Measurements from ENCODE around the gene TIGD6. TPM values are rescaled to one million over a fixed set of nuclear protein-coding genes. Genes with fewer than 3 reads are reported as not detected.
A peak's percentile ranks its signal among the peaks of the same experiment; 100 is the strongest.

Gene TIGD6
- total and polyA plus RNA-seq, 2 of the 4 experiments (the other 2 are of a cell fraction) = 5.8 to 6.6 TPM

- Histone ChIP-seq H4K8ac (ENCODE audit: low read depth in 2 of 2, low read length in 2 of 2) (peak overlapping the region in 1 of 2 experiments; percentile 93; a peak in 2 of 4 replicates), H3K9me3 (ENCODE audit: control insufficient read depth, insufficient read depth, low read length) (no peaks in the 10 kb centered on the region), H3K9me1 (ENCODE audit: insufficient read depth, low read length) (peaks cover 10% of the 10 kb centered on the region), H3K79me1 (ENCODE audit: low read depth in 1 of 2, low read length in 2 of 2) (peaks cover 22 to 67% of the 10 kb centered on the region in 2 experiments), H2AK5ac (ENCODE audit: low read depth, low read length) (peak overlapping the region; percentile 59; the same call in 1 of the 2 replicates), H4K5ac (ENCODE audit: low read depth, low read length) (peak overlapping the region; percentile 3; the same call in 1 of the 2 replicates), H3K4me3 (ENCODE audit: insufficient read depth, low read depth, low read length) (peak overlapping the region; percentile 62), H2AK9ac (replicated peaks; ENCODE audit: low read depth, low read length, poor library complexity) (no peak overlapping the region), H3K27me3 (ENCODE audit: control insufficient read depth, insufficient read depth, low read length) (no peaks in the 10 kb centered on the region), H2BK20ac (ENCODE audit: low read depth, low read length) (no peak overlapping the region), H2BK120ac (ENCODE audit: low read depth, low read length) (no peak overlapping the region), H3K4me1 (ENCODE audit: control insufficient read depth, insufficient read depth, low read length) (no peaks in the 10 kb centered on the region; the same call in 1 of the 2 replicates), H2AFZ (replicated peaks; ENCODE audit: low read length, poor library complexity) (no peak overlapping the region), H3K18ac (ENCODE audit: low read depth, low read length) (no peak overlapping the region), H3K23ac (ENCODE audit: low read depth, low read length) (peak overlapping the region; percentile 94; the same call in 1 of the 2 replicates), H3K27ac (ENCODE audit: insufficient read depth, low read length) (peak overlapping the region; percentile 75), H2BK15ac (ENCODE audit: low read depth, low read length) (no peak overlapping the region), H3K14ac (replicated peaks; ENCODE audit: low read depth, low read length) (peak overlapping the region; percentile 82; the same call in 1 of the 2 replicates), H4K20me1 (ENCODE audit: insufficient read depth, low read length) (peaks cover 35% of the 10 kb centered on the region; the same call in 1 of the 2 replicates), H3K4ac (ENCODE audit: low read depth, low read length) (peak overlapping the region; percentile 90; the same call in 1 of the 2 replicates), H2BK5ac (ENCODE audit: low read depth, low read length, poor library complexity, severe bottlenecking) (peak overlapping the region; percentile 32), H3K36me3 (ENCODE audit: control insufficient read depth, insufficient read depth, low read length) (peaks cover 12% of the 10 kb centered on the region), H3K9ac (ENCODE audit: low read depth, low read length) (peak overlapping the region; percentile 81), H3K56ac (ENCODE audit: extremely low read depth, insufficient read depth, low read length) (0 out of 2 replicates have a peak overlapping the region, but pooled peaks have one; percentile 70), H4K91ac (ENCODE audit: insufficient read depth, low read depth, low read length) (no peak overlapping the region), H3K4me2 (ENCODE audit: low read depth, low read length) (peak overlapping the region; percentile 99)
- ATAC-seq (ENCODE audit: low read depth) (peak; percentile 60), DNase-seq (peak; percentile 75)
- TF ChIP-seq CEBPB (IDR thresholded peaks at IDR 0.05; ENCODE audit: low read depth, low read length) (peak; percentile 73), SMC3 (IDR thresholded peaks at IDR 0.05; ENCODE audit: low read depth, low read length) (peak; percentile 28; the same call in 1 of the 2 replicates), RAD21 (IDR thresholded peaks at IDR 0.05; ENCODE audit: low read length) (peak; percentile 59), MAFK (IDR thresholded peaks at IDR 0.05; ENCODE audit: low read depth, low read length) (no peak), BHLHE40 (IDR thresholded peaks at IDR 0.05; ENCODE audit: low read depth, low read length) (no peak), ELK1 (IDR thresholded peaks at IDR 0.05; ENCODE audit: borderline replicate concordance, low read depth, low read length) (no peak), CTCF (conservative IDR thresholded peaks at IDR 0.05; ENCODE audit: low read depth, low read length) (peak; percentile 54), NFE2L2 (IDR thresholded peaks at IDR 0.05; ENCODE audit: low read depth, low read length) (no peak)
- in situ Hi-C loops (cut with MboI; ENCODE audit: low sequenced_read_pairs) (loop anchor here (10.0 kb wide), 1 partner anchor 213 kb away; no protein-coding TSS in a partner anchor), dilution Hi-C loops (cut with HindIII; ENCODE audit: low sequenced_read_pairs, unreplicated experiment) (no loop called here), intact Hi-C loops (cut with micrococcal nuclease) (loop anchor here (1.0 to 10.0 kb wide), 4 partner anchors 110 to 433 kb away; partner anchors contain the start of gene TCOF1)
- BruUV-seq (replicated peaks) = TSS peak; percentile 45
- 0% methylated on average over 1 of the region's 8 CpGs; no CpG with 5 or more reads in 1 of the 2 experiments for WGBS, 2 experiments (ENCODE audit: extremely low coverage in 2 of 2, insufficient read length in 1 of 2)
- CTCF ChIA-PET = interaction anchor here (3.2 kb wide), 1 partner anchor 168 kb away, joined by 10 read pairs; no protein-coding TSS in a partner anchor
- POLR2A ChIA-PET (ENCODE audit: unreplicated experiment) = interaction anchor here (0.6 kb wide), 1 partner anchor 477 kb away, joined by 3 read pairs; no protein-coding TSS in a partner anchor
Observed at GRCh38 chr5:150001660-150002486, 1.4 kb upstream of the TIGD6 start.
